ENCODE results near the gene TEX264.

The TEX264 gene

DNA sequence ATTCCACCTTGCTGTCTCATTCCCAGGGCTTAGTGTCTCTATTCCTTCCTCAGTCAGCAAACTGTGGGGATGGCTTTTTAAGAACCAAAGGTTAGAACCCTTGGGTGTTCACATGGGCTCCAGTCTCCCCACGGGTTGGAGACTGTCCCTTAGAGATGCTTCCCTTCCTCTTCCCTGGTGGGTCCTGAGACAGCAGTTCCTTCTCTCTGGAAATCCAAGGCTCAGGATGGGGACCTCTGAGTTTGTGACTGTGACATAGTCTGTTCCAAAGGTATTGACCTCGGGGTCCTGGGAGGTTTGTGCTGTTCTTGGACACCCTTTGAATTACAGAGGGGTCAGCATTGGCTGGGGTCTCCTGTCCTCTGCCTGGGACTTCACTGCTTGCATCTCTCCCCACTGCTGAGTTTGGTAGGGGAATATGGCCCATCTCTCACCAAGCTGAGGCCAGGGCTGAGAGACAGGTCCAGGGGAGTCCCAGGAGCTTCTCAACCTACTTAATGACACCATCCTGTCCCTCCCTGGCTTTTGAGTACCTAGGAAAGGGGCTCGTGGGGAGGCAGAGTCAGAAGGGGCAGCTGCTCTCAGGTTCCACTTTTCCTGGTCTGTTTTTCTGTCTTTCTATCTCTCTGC is 37.3 kb downstream of the TEX264 start:
- H3K4me3 ChIP-seq (ENCODE audit: low read depth, low read length), result no peak overlapping the region
- TF ChIP-seq, protein P1, sequence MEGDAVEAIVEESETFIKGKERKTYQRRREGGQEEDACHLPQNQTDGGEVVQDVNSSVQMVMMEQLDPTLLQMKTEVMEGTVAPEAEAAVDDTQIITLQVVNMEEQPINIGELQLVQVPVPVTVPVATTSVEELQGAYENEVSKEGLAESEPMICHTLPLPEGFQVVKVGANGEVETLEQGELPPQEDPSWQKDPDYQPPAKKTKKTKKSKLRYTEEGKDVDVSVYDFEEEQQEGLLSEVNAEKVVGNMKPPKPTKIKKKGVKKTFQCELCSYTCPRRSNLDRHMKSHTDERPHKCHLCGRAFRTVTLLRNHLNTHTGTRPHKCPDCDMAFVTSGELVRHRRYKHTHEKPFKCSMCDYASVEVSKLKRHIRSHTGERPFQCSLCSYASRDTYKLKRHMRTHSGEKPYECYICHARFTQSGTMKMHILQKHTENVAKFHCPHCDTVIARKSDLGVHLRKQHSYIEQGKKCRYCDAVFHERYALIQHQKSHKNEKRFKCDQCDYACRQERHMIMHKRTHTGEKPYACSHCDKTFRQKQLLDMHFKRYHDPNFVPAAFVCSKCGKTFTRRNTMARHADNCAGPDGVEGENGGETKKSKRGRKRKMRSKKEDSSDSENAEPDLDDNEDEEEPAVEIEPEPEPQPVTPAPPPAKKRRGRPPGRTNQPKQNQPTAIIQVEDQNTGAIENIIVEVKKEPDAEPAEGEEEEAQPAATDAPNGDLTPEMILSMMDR (IDR thresholded peaks at IDR 0.05; ENCODE audit: low read depth, low read length), result no peak
- no peak for DNase-seq

DNA sequence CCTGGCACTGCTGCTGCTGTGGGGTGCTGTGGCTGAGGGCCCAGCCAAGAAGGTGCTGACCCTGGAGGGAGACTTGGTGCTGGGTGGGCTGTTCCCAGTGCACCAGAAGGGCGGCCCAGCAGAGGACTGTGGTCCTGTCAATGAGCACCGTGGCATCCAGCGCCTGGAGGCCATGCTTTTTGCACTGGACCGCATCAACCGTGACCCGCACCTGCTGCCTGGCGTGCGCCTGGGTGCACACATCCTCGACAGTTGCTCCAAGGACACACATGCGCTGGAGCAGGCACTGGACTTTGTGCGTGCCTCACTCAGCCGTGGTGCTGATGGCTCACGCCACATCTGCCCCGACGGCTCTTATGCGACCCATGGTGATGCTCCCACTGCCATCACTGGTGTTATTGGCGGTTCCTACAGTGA is 38.0 kb downstream of the TEX264 start:
- no peak for DNase-seq
- H3K27me3 ChIP-seq (ENCODE audit: insufficient read depth, low read depth, severe bottlenecking), result no peaks in the 10 kb centered on the region
- TF ChIP-seq, protein P1 (IDR thresholded peaks at IDR 0.05; ENCODE audit: low read depth, low read length), result no peak

More for the DNA sequence above, 37.3 kb downstream of the TEX264 start:
- Histone ChIP-seq H3K27ac (no peak overlapping the region), H3K36me3 (peaks cover 37% of the 10 kb centered on the region), H3K27me3 (ENCODE audit: insufficient read depth, low read depth, severe bottlenecking) (no peaks in the 10 kb centered on the region), H3K9me3 (ENCODE audit: severe bottlenecking) (no peaks in the 10 kb centered on the region)

DNA sequence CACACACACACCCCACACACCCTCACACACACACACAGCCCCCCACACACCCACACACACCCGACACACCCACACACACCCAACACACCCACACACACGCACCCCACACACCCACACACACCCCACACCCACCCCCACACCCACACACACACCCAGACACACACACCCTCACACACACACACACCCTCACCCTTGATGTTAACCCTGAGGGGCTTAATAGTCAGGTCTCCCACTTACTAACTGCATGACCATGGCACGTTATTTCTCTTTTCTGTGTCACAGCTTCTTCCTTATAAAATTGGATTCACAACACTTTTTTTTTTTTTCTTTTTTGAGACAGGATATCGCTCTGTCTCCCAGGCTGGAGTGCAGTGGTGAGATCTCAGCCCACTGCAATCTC is 38.6 kb downstream of the TEX264 start:
- TF ChIP-seq, protein P1 (IDR thresholded peaks at IDR 0.05; ENCODE audit: low read depth, low read length), result no peak
- no peaks in the 10 kb centered on the region for H3K27me3 ChIP-seq (ENCODE audit: insufficient read depth, low read depth, severe bottlenecking)
- peaks cover 38% of the 10 kb centered on the region for H3K36me3 ChIP-seq
- DNase-seq, result no peak
- peak overlapping the region; percentile 95 for H3K27ac ChIP-seq
- H3K9me3 ChIP-seq (ENCODE audit: severe bottlenecking), result no peaks in the 10 kb centered on the region
- no peak overlapping the region for H3K4me3 ChIP-seq (ENCODE audit: low read depth, low read length)

More for the DNA sequence above, 38.0 kb downstream of the TEX264 start:
- no peaks in the 10 kb centered on the region for H3K9me3 ChIP-seq (ENCODE audit: severe bottlenecking)
- no peak overlapping the region for H3K27ac ChIP-seq
- H3K36me3 ChIP-seq, result peaks cover 39% of the 10 kb centered on the region
- H3K4me3 ChIP-seq (ENCODE audit: low read depth, low read length), result no peak overlapping the region

DNA sequence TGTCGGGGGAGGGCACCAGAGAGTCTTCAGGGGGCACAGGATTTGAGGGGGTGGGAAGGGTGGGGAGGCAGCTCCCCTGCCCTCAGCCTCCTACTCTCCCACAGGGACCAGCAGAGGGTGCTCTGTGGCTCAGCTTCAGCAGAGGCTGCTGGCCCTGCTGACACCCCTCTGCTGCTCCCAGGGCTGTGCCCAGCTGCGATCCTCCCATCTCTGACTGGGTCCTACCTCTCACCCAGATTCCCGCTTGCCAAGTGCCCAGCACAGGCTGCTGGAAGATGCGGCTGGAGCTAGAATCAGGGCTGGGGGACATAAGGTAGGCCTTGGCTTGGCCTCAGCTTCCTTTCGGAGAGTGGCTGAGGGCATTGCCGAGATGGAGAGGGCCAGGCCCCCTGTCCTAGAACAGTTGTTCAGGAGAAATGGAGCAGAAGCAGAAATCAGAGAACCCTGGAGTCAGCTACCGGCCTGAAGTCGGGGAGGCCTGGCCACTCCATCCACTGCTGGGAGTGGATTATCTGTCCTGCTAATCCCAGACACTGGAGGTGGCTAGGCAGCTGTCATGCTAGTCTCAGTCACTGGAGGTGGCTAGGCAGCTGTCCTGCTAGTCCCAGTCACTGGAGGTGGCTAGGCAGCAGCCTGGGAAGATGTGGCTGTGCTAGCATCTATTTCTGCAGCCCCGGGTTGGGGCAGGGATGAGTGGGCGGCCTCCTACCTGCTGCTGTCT is 39.7 kb downstream of the TEX264 start:
- H3K27ac ChIP-seq, result peak overlapping the region; percentile 95
- TF ChIP-seq, protein P1 (IDR thresholded peaks at IDR 0.05; ENCODE audit: low read depth, low read length), result peak; percentile 81
- no peaks in the 10 kb centered on the region for H3K9me3 ChIP-seq (ENCODE audit: severe bottlenecking)
- DNase-seq, result peak; percentile 88
- peaks cover 46% of the 10 kb centered on the region for H3K36me3 ChIP-seq
- peak overlapping the region; percentile 10 for H3K4me3 ChIP-seq (ENCODE audit: low read depth, low read length)
- no peaks in the 10 kb centered on the region for H3K27me3 ChIP-seq (ENCODE audit: insufficient read depth, low read depth, severe bottlenecking)

DNA sequence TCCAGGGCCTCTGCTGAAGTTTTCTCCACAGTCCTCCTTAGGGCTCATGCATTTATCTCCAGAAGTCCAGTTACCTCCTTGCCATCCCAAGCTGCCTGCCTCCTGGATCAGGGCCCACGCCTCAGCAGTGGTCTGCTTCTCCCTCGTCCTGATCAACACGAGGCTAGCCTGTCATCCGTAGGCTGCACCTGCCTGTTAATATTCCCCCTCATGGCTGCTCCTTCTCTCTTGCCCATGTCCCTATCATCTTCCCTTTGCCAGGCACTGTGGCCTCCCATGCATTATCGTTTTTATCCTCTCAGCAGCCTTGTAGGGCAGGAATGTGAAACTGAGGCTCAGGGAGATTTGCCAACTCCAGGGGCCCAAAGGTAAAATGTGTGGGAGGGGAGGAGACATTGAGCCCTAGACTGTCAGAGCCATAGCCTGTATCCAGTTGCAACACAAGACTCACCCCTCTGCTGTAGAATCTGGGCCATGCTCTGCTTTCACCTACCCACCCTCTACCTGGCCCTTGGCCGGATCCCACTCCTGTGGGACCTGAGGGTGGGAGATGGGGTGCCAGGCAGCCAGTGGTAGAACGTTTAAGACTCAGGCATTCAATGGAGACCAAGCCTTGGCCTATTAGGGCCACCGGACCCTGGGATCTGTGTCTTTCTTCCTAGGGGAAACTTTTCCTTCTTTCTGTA is 40.4 kb downstream of the TEX264 start:
- Histone ChIP-seq H3K9me3 (ENCODE audit: severe bottlenecking) (no peaks in the 10 kb centered on the region), H3K4me3 (ENCODE audit: low read depth, low read length) (no peak overlapping the region), H3K36me3 (peaks cover 53% of the 10 kb centered on the region), H3K27ac (peak overlapping the region; percentile 95), H3K27me3 (ENCODE audit: insufficient read depth, low read depth, severe bottlenecking) (no peaks in the 10 kb centered on the region)
- DNase-seq, result no peak
- TF ChIP-seq, protein P1 (IDR thresholded peaks at IDR 0.05; ENCODE audit: low read depth, low read length), result no peak
